Measurements from ENCODE around the gene MAGEF1. TPM values are rescaled to one million over a fixed set of nuclear protein-coding genes. Genes with fewer than 3 reads are reported as not detected.

MAGEF1 gene
- total and polyA plus RNA-seq, 2 of the 8 experiments (the other 6 are each of a cell fraction or from before 2014, with no cell fraction given), result 26.5 to 56.7 TPM

- TF ChIP-seq CHD7 (IDR thresholded peaks at IDR 0.05; ENCODE audit: insufficient replicate concordance, low read length), result no peak
- no peak for TF ChIP-seq TAF1 (IDR thresholded peaks at IDR 0.05; ENCODE audit: low read depth, low read length)
- TF ChIP-seq POLR2AphosphoS5 (IDR thresholded peaks at IDR 0.05; ENCODE audit: low read depth, low read length), result no peak
- no peak for TF ChIP-seq CBX5 (IDR thresholded peaks at IDR 0.05; ENCODE audit: low read depth, low read length)
- no peak for TF ChIP-seq TBP (IDR thresholded peaks at IDR 0.05; ENCODE audit: low read depth, low read length)
- TF ChIP-seq HDAC6 (IDR thresholded peaks at IDR 0.05; ENCODE audit: low read depth, low read length), result no peak
- no peak for TF ChIP-seq SRF (IDR thresholded peaks at IDR 0.05; ENCODE audit: low read depth, low read length)
- TF ChIP-seq POU5F1 (IDR thresholded peaks at IDR 0.05; ENCODE audit: low read depth, low read length), result no peak
- no peak for TF ChIP-seq KDM1A (IDR thresholded peaks at IDR 0.05; ENCODE audit: borderline replicate concordance, low read length)
- TF ChIP-seq KDM4A (IDR thresholded peaks at IDR 0.05; ENCODE audit: low read depth, low read length, severe bottlenecking), result no peak
- no peak for TF ChIP-seq MAX (IDR thresholded peaks at IDR 0.05)
- no peak for TF ChIP-seq JUND (IDR thresholded peaks at IDR 0.05; ENCODE audit: low read length)
These were observed 15.6 kb upstream of the MAGEF1 start (continued) for GRCh38 chr3:184727357-184728009.
